GM13977 (cell line): ENCODE data around the gene CDC42EP1.
A peak's percentile ranks its signal among the peaks of the same experiment; 100 is the strongest.
"Not testable (repeated sequence)": the region's sequence is repeated elsewhere in the genome, so short reads cannot be mapped to it uniquely, and the experiment has no call there.

Experiments used
- DNase-seq: peaks from one replicate; pipeline ENCODE4 v3.0.0; 2012; ENCODE audit warnings: low spot score
- in situ Hi-C: fragments of 300-500 bp; cut with MboI; formaldehyde crosslinking; loops from one replicate; pipeline ENCODE4 v1.12.0; 2022; ENCODE audit warnings: low sequenced_read_pairs, low pct_unique_long_range_greater_than_20kb, mixed read lengths, inconsistent platforms; ENCODE audit not compliant: unreplicated experiment
- TF ChIP-seq, protein P1 (sequence below): IDR thresholded peaks from 2 replicates; pipeline ENCODE4 v1.5.1; 2012; ENCODE audit warnings: mild to moderate bottlenecking, control low read depth; ENCODE audit not compliant: insufficient read depth; ENCODE audit errors: extremely low read depth, missing control alignments

The CDC42EP1 gene

GRCh38 chr22:37607010-37607934 lies 47.0 kb downstream of the CDC42EP1 start:
- in situ Hi-C loops, result no loop called here
- DNase-seq, result peak; percentile 86
- TF ChIP-seq, protein P1, sequence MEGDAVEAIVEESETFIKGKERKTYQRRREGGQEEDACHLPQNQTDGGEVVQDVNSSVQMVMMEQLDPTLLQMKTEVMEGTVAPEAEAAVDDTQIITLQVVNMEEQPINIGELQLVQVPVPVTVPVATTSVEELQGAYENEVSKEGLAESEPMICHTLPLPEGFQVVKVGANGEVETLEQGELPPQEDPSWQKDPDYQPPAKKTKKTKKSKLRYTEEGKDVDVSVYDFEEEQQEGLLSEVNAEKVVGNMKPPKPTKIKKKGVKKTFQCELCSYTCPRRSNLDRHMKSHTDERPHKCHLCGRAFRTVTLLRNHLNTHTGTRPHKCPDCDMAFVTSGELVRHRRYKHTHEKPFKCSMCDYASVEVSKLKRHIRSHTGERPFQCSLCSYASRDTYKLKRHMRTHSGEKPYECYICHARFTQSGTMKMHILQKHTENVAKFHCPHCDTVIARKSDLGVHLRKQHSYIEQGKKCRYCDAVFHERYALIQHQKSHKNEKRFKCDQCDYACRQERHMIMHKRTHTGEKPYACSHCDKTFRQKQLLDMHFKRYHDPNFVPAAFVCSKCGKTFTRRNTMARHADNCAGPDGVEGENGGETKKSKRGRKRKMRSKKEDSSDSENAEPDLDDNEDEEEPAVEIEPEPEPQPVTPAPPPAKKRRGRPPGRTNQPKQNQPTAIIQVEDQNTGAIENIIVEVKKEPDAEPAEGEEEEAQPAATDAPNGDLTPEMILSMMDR, result peak; percentile 98

DNA sequence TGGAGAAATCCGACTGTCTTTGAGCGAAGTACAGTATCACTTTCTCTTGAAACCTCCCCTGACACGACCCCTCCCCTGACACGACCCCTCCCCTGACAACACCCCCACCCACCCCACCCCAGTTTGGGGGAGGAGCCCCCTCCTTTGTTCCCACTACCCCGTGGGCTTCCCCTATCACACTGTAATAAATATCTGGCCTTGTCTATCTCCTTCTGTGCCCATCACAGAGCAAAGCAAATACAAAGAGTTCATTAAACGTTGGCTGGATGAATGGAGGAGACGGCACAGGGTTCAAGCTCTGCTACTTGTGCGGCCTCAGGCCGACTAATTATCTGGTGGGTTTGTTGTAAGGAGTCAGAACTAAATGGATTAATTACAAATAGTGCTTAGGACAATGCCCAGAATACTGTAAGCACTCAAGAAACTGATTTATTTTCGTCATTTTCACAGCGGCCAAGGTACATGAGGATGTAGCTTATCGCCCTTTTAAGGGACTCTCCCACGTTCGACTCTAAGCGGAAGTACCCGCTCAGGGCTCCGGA lies 47.7 kb downstream of the CDC42EP1 start:
- no peak for DNase-seq
- in situ Hi-C loops, result no loop called here
- TF ChIP-seq, protein P1, result no peak

DNA sequence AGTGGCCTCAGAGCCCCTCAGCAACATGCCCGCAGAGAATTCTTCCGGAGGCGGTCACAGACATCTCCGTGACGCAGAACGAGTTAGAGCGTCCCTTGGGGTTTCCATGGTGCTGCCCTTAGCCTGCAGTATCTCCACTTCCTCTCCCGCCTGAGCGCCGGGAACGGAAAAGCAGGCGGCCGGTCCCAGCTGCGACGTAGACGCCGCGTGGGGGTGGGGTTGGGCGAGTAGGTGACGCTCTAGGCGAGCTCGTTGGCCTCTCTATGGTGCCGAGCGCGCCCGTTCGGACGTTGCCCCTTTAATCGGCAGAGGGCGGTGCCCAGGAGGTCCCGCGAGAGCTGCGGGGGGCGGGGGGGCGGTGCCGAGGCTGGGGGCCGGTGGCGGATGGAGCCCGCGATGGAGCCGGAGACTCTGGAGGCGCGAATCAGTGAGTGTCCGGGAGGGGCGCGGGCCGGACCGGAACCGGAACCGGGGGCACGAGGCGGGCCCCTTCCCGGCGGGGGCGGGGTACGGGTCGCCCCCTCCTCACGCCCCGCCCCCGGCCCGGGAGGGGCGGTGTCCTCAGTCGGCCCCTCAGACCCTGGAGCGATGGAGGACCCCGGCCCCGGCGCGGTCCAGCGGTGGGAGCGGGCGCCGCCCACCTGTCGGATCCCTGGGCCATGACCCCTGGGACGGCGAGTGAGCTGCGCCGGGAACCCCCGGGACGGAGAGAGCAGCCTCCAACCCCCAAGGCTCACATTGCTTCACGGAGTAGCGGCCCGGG lies 48.4 kb downstream of the CDC42EP1 start, which contains the start of gene GGA1:
GGA1 (plus strand) TSS at position 358 of the 763 bp plus-strand sequence; CDS start at position 385, 27 bp downstream.
- in situ Hi-C loops, result no loop called here
- TF ChIP-seq, protein P1, result no peak
- DNase-seq, result peak; percentile 98

- in situ Hi-C loops, result no loop called here
- TF ChIP-seq, protein P1, result no peak
Measured at GRCh38 chr22:37609240-37610152, 49.2 kb downstream of the CDC42EP1 start.

DNA sequence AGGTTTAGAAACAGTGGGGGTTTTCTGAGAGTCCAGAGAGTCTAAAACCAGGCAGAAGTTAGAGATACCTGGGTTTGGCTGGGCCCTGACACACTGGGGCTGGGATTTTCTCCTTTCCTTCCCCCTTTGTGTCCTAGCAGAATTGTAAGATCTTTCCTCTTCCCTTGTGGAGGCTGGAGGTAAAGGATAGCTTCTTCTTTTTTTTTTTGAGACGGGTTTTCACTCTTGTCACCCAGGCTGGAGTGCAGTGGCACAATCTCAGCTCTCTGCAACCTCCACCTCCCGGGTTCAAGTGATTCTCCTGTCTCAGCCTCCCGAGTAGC lies 49.8 kb downstream of the CDC42EP1 start:
- DNase-seq, in situ Hi-C loops: not testable (repeated sequence)

More at GRCh38 chr22:37609240-37610152, 49.2 kb downstream of the CDC42EP1 start:
- DNase-seq, result peak; percentile 75

GRCh38 chr22:37610480-37611129 lies 50.3 kb downstream of the CDC42EP1 start:
- DNase-seq, result no peak
- in situ Hi-C loops, result no loop called here
- TF ChIP-seq, protein P1, result no peak
